A673 (cell line): ENCODE data around the gene ARHGAP24.

ENCODE experiments used
- CTCF ChIP-seq: fragments of 300-800, 200-600 bp; sonication (generic); conservative IDR thresholded peaks from 2 replicates; pipeline ENCODE4 v1.5.1; 2017; ENCODE audit warnings: low read depth, mild to moderate bottlenecking, antibody characterized with exemption, low read length, moderate library complexity, mixed read lengths
- EZH2 ChIP-seq: fragments of 200-600 bp; sonication (generic); IDR thresholded peaks from 2 replicates; pipeline ENCODE4 v1.6.1; 2017; ENCODE audit warnings: borderline replicate concordance, low read depth, mild to moderate bottlenecking, mixed read lengths, antibody characterized with exemption, low read length; ENCODE audit not compliant: poor library complexity, severe bottlenecking

- TF ChIP-seq CTCF (no peak), EZH2 (no peak)
Observed at GRCh38 chr4:85476381-85476780, 1.4 kb downstream of the ARHGAP24 start.
